NOMO-1 treated with dmso at 0.1 percent for 144 hours (cell line): ENCODE measurements around the gene LRRC8D.
A peak's percentile ranks its signal among the peaks of the same experiment; 100 is the strongest.

ENCODE experiments used
- DNase-seq: peaks from one replicate; lab custom pipeline; 2025; ENCODE audit not compliant: unreplicated experiment; lab: John Stamatoyannopoulos, UW

The LRRC8D gene

GRCh38 chr1:89833183-89834082, 12.6 kb downstream of the LRRC8D start:
- DNase-seq = no peak

GRCh38 chr1:89834083-89834704, 13.4 kb downstream of the LRRC8D start:
- DNase-seq = no peak

- DNase-seq = no peak
These were observed 15.6 kb downstream of the LRRC8D start for GRCh38 chr1:89836252-89837035.

GRCh38 chr1:89837036-89837481, 16.2 kb downstream of the LRRC8D start:
- no peak for DNase-seq

GRCh38 chr1:89837510-89837909, 16.7 kb downstream of the LRRC8D start:
- no peak for DNase-seq

- no peak for DNase-seq
These were observed 18.7 kb downstream of the LRRC8D start for GRCh38 chr1:89839516-89839915.

GRCh38 chr1:89841507-89841906, 20.7 kb downstream of the LRRC8D start:
- no peak for DNase-seq

GRCh38 chr1:89842567-89843272, 21.9 kb downstream of the LRRC8D start:
- no peak for DNase-seq

GRCh38 chr1:89843273-89844130, 22.7 kb downstream of the LRRC8D start:
- DNase-seq = peak; percentile 84

- DNase-seq = no peak
These were observed 23.5 kb downstream of the LRRC8D start for GRCh38 chr1:89844241-89844807.

GRCh38 chr1:89844860-89845259, 24.0 kb downstream of the LRRC8D start:
- no peak for DNase-seq

- DNase-seq = peak; percentile 20
These were observed 26.4 kb downstream of the LRRC8D start for GRCh38 chr1:89847191-89847729.

- no peak for DNase-seq
These were observed 30.1 kb downstream of the LRRC8D start for GRCh38 chr1:89850844-89851415.

- DNase-seq = no peak
These were observed 33.3 kb downstream of the LRRC8D start for GRCh38 chr1:89854140-89854539.

- DNase-seq = no peak
These were observed 34.7 kb downstream of the LRRC8D start for GRCh38 chr1:89855413-89856123.

GRCh38 chr1:89863165-89863830, 42.5 kb downstream of the LRRC8D start:
- no peak for DNase-seq

- no peak for DNase-seq
These were observed 44.9 kb downstream of the LRRC8D start for GRCh38 chr1:89865498-89866382.
